Activated B cell treated with CpG ODN at 0.5 μM for 24 hours (primary cell): Measurements from ENCODE around the gene STXBP1. TPM values are rescaled to one million over a fixed set of nuclear protein-coding genes. Genes with fewer than 3 reads are reported as not detected.

ENCODE experiments used
- ATAC-seq: fragments of 200-7000 bp; cut with Tn5 transposase; one replicate; pipeline ENCODE4 v1.10.0; 2021; ENCODE audit warnings: low read depth, mild to moderate bottlenecking, moderate library complexity
- CTCF ChIA-PET: fragments of 350-600 bp; sonication (Branson Sonifier 250); formaldehyde crosslinking; loops from one replicate; lab custom pipeline; 2021; ENCODE audit warnings: antibody characterized with exemption; lab: Charles Lee
- POLR2A ChIA-PET: fragments of 350-600 bp; sonication (Branson Sonifier 250); formaldehyde crosslinking; loops from one replicate; lab custom pipeline; 2021; ENCODE audit warnings: antibody characterized with exemption; lab: Charles Lee
- DNase-seq: peaks from one replicate; pipeline ENCODE4 v3.0.0; 2022
- H3K27ac Mint-ChIP-seq: one replicate; pipeline ENCODE4 v1.8.0; 2020; ENCODE audit warnings: mixed read lengths
- H3K27me3 Mint-ChIP-seq: one replicate; pipeline ENCODE4 v1.8.0; 2021; ENCODE audit warnings: mixed read lengths
- H3K36me3 Mint-ChIP-seq: one replicate; pipeline ENCODE4 v1.8.0; 2021; ENCODE audit warnings: low read depth, mixed read lengths
- H3K4me1 Mint-ChIP-seq: one replicate; pipeline ENCODE4 v1.8.0; 2021; ENCODE audit warnings: mixed read lengths
- H3K4me3 Mint-ChIP-seq: one replicate; pipeline ENCODE4 v1.8.0; 2020; ENCODE audit warnings: mild to moderate bottlenecking, mixed read lengths
- H3K9me3 Mint-ChIP-seq: one replicate; pipeline ENCODE4 v1.8.0; 2020; ENCODE audit warnings: mixed read lengths
- intact Hi-C: fragments of 100-400 bp; cut with micrococcal nuclease; formaldehyde crosslinking; loops from one replicate; pipeline ENCODE4 v1.15.1; 2024
- total RNA-seq: library from RNA; stranded (reverse); gene quantifications from 2 replicates; pipeline ENCODE4 v1.2.3, GENCODE V29; 2022
- TF ChIP-seq, protein P1 (sequence below): fragments of 200-600 bp; IDR thresholded peaks from one replicate; pipeline ENCODE4 v1.8.0; 2022; ENCODE audit warnings: antibody characterized with exemption, mild to moderate bottlenecking

STXBP1 gene
- total RNA-seq, 1 donor from 2014 or later, result 0.73 TPM

DNA sequence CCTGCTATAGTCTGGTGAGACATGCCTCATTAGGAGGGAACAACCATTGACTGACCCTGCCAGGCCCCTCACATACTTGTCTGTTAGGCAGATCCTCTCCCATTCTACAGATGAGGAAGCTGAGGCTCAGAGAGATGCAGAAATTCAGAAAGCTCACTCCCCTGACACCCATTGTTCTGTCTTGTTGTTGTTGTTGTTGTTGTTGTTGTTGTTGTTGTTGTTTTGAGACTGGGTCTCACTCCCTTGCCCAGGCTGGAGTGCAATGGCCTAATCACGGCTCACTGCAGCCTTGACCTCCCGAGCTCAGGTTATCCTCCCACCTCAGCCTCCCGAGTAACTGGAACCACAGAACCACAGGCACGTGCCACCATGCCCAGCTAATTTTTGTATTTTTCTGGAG, 81.6 kb downstream of the STXBP1 start:
- no peaks in the 10 kb centered on the region for H3K9me3 Mint-ChIP-seq
- intact Hi-C loops, result no loop called here
- H3K4me1 Mint-ChIP-seq, result no peaks in the 10 kb centered on the region
- no peak overlapping the region for H3K27ac Mint-ChIP-seq
- CTCF ChIA-PET, result no interaction called here
- POLR2A ChIA-PET, result interaction anchor here (0.6 kb wide), 1 partner anchor 9 kb away, joined by 3 read pairs; no protein-coding TSS in a partner anchor
- H3K36me3 Mint-ChIP-seq, result no peaks in the 10 kb centered on the region
- H3K4me3 Mint-ChIP-seq, result no peak overlapping the region
- H3K27me3 Mint-ChIP-seq, result no peaks in the 10 kb centered on the region
- TF ChIP-seq, protein P1, sequence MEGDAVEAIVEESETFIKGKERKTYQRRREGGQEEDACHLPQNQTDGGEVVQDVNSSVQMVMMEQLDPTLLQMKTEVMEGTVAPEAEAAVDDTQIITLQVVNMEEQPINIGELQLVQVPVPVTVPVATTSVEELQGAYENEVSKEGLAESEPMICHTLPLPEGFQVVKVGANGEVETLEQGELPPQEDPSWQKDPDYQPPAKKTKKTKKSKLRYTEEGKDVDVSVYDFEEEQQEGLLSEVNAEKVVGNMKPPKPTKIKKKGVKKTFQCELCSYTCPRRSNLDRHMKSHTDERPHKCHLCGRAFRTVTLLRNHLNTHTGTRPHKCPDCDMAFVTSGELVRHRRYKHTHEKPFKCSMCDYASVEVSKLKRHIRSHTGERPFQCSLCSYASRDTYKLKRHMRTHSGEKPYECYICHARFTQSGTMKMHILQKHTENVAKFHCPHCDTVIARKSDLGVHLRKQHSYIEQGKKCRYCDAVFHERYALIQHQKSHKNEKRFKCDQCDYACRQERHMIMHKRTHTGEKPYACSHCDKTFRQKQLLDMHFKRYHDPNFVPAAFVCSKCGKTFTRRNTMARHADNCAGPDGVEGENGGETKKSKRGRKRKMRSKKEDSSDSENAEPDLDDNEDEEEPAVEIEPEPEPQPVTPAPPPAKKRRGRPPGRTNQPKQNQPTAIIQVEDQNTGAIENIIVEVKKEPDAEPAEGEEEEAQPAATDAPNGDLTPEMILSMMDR, result no peak
- no peak for ATAC-seq
- no peak for DNase-seq

DNA sequence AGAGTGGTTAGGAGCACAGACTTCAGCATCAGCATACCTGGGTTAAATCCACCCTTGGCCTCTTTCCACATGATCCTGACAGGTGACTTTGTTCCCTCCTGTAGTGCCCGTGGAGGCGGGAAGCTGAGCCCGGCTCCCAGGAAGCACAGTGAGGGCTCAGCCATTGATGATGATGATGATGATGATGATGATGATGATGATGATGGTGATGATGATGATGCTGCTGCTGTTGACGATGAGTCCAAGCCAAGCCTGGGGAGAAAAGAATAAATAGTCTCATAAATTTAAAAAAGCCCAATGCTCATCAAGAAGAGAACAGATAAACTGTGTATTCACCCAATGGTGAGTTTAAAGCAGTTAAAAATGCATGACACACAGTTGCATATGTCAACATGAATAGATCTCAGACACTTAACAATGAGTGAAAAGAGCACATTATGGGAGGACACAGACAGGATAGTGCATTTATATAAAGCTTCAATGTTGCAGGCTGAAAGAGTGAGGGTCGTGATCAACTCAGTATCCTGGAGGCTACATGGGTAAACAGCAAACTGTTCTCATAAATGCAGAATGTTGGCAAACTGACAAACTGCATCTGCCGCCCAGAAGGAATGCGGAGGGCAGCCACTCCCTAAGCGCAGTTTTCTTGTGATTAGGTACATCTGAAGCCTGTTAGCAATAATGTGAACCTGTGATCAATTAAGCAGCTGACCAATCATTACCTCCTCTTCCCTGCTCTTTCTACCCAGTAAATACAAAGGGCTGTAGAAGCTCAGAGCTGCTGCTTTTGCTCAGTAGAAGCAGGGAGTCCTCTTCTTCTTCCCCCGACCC, 83.0 kb downstream of the STXBP1 start:
- Mint-ChIP-seq H3K4me1 (peaks cover 12% of the 10 kb centered on the region), H3K4me3 (no peak overlapping the region), H3K27me3 (no peaks in the 10 kb centered on the region), H3K27ac (no peak overlapping the region), H3K9me3 (no peaks in the 10 kb centered on the region), H3K36me3 (no peaks in the 10 kb centered on the region)
- intact Hi-C loops, result no loop called here
- DNase-seq (no peak), ATAC-seq (no peak)
- ChIA-PET CTCF (interaction anchor here (0.5 kb wide), 1 partner anchor 175 kb away, joined by 3 read pairs; no protein-coding TSS in a partner anchor), POLR2A (no interaction called here)
- TF ChIP-seq, protein P1, result no peak

DNA sequence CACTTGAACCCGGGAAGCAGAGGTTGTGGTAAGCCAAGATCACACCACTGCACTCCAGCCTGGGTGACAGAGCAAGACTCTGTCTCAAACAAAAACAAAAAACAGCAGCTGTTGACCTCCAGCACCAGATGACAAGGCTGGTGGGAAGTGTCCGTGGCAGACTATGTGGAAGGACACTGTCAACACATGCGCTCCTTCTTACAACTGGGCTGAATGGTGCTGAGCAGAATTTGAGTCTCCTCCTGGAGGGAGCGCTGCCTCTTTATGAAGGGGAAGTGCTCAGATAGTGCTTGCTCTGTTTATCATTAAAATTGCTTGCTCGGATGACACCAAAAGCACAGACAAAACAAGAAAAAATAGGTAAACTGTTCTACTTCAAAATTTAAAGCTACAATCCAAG, 85.5 kb downstream of the STXBP1 start:
- Mint-ChIP-seq H3K36me3 (no peaks in the 10 kb centered on the region), H3K4me3 (no peak overlapping the region), H3K27me3 (no peaks in the 10 kb centered on the region), H3K9me3 (no peaks in the 10 kb centered on the region), H3K27ac (no peak overlapping the region), H3K4me1 (peaks cover 16% of the 10 kb centered on the region)
- intact Hi-C loops, result no loop called here
- CTCF ChIA-PET, result no interaction called here
- no peak for ATAC-seq
- TF ChIP-seq, protein P1, result no peak
- no peak for DNase-seq
- POLR2A ChIA-PET, result no interaction called here

DNA sequence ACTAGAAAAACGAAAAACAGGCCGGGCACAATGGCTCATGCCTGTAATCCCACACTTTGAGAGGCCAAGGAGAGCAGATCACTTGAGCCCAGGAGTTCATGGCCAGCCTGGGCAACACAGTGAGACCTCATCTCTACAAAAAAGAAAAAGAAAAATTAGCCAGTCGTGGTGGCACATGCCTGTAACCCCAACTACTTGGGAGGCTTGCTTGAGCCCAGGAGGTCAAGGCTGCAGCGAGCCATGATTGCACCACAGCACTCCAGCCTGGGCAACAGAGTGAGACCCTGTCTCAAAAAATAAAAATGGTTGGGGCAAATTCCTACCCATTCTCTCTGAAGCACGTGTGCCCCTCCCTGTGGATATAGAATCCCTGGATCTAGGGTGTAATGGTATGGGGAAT, 86.3 kb downstream of the STXBP1 start:
- CTCF ChIA-PET, result no interaction called here

More for the DNA sequence above, 86.3 kb downstream of the STXBP1 start:
- intact Hi-C loops, result no loop called here
- no peak for DNase-seq
- Mint-ChIP-seq H3K27me3 (no peaks in the 10 kb centered on the region), H3K4me1 (peaks cover 16% of the 10 kb centered on the region), H3K36me3 (no peaks in the 10 kb centered on the region), H3K27ac (no peak overlapping the region), H3K9me3 (no peaks in the 10 kb centered on the region), H3K4me3 (no peak overlapping the region)
- POLR2A ChIA-PET, result interaction anchor here (0.8 kb wide), 1 partner anchor 73 kb away, joined by 3 read pairs; no protein-coding TSS in a partner anchor
- TF ChIP-seq, protein P1, result no peak
- no peak for ATAC-seq
